Right cardiac atrium (tissue), 5 donors: ENCODE measurements around the gene ANKRD29. TPM values are rescaled to one million over a fixed set of nuclear protein-coding genes. Genes with fewer than 3 reads are reported as not detected.
A peak's percentile ranks its signal among the peaks of the same experiment; 100 is the strongest.
"Not testable (repeated sequence)": the region's sequence is repeated elsewhere in the genome, so short reads cannot be mapped to it uniquely, and the experiment has no call there.

Experiments
- ATAC-seq, 2 donors: fragments of 200-7000 bp; cut with Tn5 transposase; one replicate each; pipeline versions ENCODE4 v1.8.0 to v1.9.1; 2020; ENCODE audit warnings: moderate library complexity in 2 of 2, mild to moderate bottlenecking in 1 of 2
- DNase-seq, 3 donors: peaks; one replicate each; pipeline ENCODE4 v3.0.0-alpha.2; 2020
- H3K27ac ChIP-seq: one replicate; pipeline ENCODE4 v1.5.1; 2013; ENCODE audit warnings: mild to moderate bottlenecking, low read length, control low read depth, moderate library complexity
- H3K27me3 ChIP-seq: one replicate; pipeline ENCODE4 v1.6.1; 2013; ENCODE audit not compliant: control insufficient read depth, insufficient read depth
- H3K4me1 ChIP-seq: one replicate; pipeline ENCODE4 v1.6.1; 2013; ENCODE audit warnings: low read length; ENCODE audit not compliant: control insufficient read depth, insufficient read depth
- H3K4me3 ChIP-seq: one replicate; pipeline ENCODE4 v1.5.1; 2013; ENCODE audit warnings: low read length, control low read depth
- H3K9me3 ChIP-seq: one replicate; pipeline ENCODE4 v1.6.1; 2013; ENCODE audit warnings: low read length; ENCODE audit not compliant: control insufficient read depth
- WGBS: extraction: QIAGEN DNeasy Blood & Tissue Kit; methylation state at CpG from one replicate; pipeline ENCODE4 v1.1.7; 2013; 5-methylcytosine and 5-hydroxymethylcytosine counted together
- intact Hi-C, 4 donors: fragments of 100-400 bp; cut with DNase I; formaldehyde crosslinking; loops; one replicate each; pipeline versions ENCODE4 v1.11.0 to v1.14.0; 2022 to 2023
- polyA plus RNA-seq: library from polyadenylated mRNA; stranded (reverse); fragments of 200-250 nt; gene quantifications from one replicate; pipeline ENCODE4 v1.2.3, GENCODE V29; 2013
- total RNA-seq, 4 donors: library from RNA; stranded (reverse); fragmentation: NEBNext Ultra II Directional; extraction: Animal tissue kit (Norgen Biotek cat#: 25700); gene quantifications; one replicate each; pipeline ENCODE4 v1.2.1, GENCODE V29; 2021
- donor health status: healthy with polysubstance abuse.
- donor health status: DM: no; HTN: yes; CAD: no.
- donor health status: DM: no; HTN: no; CAD: no.
- donor health status: DM: no; HTN: yes; CAD: no; lungs with severe emphysema.
- donor health status: DM: yes; HTN: yes; CAD: no.

ANKRD29 gene
- total and polyA plus RNA-seq, 5 donors: 3.1 to 3.9 (median 3.4) TPM

DNA sequence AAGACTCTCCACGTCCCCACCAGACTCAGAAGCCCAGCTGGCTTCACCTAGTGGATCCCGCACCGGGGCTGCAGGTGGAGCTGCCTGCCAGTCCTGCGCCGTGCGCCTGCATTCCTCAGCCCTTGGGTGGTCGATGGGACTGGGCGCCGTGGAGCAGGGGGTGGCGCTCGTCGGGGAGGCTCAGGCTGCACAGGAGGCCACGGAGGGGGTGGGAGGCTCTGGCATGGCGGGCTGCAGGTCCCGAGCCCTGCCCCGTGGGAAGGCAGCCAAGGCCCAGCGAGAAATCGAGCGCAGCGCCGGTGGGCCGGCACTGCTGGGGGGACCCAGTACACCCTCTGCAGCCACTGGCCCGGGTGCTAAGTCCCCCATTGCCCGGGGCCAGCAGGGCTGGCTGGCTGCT, 85.2 kb downstream of the ANKRD29 start:
- H3K27me3 ChIP-seq, H3K9me3 ChIP-seq, H3K4me3 ChIP-seq, ATAC-seq, intact Hi-C loops, H3K27ac ChIP-seq, DNase-seq: not testable (repeated sequence)
- WGBS: 97% methylated on average over 24 of the region's 24 CpGs
- peaks cover 11% of the 10 kb centered on the region for H3K4me1 ChIP-seq

DNA sequence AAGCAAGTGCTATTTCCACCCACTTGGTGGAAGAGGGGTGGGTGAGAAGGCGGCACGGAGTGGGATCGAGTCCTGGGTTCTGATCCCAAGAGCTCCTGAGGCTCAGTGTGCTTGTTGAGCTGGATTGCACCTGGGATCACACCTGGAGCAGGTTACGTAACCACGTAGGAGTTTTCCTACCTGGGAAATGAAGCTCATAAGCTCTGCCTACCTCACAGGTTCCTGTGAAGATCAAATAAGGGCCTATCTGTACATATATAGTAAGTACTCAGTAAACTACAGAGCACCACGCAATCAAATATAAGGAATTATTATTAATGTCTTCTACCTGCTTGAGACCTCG, 87.4 kb downstream of the ANKRD29 start:
- no peaks in the 10 kb centered on the region for H3K9me3 ChIP-seq
- no peak overlapping the region for H3K27ac ChIP-seq
- H3K4me3 ChIP-seq: no peak overlapping the region
- no peak for DNase-seq
- H3K4me1 ChIP-seq: peaks cover 4% of the 10 kb centered on the region
- H3K27me3 ChIP-seq: no peaks in the 10 kb centered on the region
- intact Hi-C loops: no loop called here
- 96% methylated on average over 7 of the region's 7 CpGs for WGBS
- ATAC-seq: no peak

DNA sequence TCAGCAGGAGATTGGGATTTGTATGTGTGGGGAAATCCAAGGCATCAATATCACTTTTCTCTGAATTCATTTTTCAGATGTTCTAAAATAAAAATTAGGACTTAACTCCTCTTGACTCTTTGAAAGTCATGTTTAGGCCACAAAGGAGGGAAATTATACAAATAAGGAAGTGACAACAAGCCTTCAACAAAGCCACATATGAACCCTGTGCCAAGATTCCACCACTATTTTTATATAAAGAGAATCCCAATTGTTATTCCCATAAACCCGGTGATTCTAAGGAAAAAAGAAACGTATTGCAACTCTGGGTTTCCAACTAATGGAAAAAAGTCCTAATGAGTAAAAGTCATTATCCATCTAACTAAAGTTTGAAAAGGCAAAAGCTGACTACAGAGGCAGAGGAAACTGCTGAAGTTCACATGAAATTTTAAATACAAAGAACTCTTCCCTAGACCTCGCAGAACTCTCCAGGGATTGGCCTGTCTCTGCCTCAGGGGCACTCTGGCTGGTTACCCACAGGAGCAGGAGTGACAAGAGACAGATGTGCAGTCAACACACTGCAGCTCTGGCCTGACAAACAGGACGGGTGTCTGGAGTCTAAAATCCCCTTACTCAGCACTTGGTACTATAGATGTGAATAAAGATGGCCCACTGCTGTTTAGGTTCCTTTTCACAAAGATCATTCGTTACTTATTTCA, 88.0 kb downstream of the ANKRD29 start:
- ATAC-seq (no peak), DNase-seq (no peak)
- H3K4me1 ChIP-seq: peaks cover 4% of the 10 kb centered on the region
- no peaks in the 10 kb centered on the region for H3K9me3 ChIP-seq
- H3K27me3 ChIP-seq: no peaks in the 10 kb centered on the region
- H3K27ac ChIP-seq: no peak overlapping the region
- no peak overlapping the region for H3K4me3 ChIP-seq
- intact Hi-C loops: no loop called here
- WGBS: 45% methylated on average over 5 of the region's 5 CpGs

DNA sequence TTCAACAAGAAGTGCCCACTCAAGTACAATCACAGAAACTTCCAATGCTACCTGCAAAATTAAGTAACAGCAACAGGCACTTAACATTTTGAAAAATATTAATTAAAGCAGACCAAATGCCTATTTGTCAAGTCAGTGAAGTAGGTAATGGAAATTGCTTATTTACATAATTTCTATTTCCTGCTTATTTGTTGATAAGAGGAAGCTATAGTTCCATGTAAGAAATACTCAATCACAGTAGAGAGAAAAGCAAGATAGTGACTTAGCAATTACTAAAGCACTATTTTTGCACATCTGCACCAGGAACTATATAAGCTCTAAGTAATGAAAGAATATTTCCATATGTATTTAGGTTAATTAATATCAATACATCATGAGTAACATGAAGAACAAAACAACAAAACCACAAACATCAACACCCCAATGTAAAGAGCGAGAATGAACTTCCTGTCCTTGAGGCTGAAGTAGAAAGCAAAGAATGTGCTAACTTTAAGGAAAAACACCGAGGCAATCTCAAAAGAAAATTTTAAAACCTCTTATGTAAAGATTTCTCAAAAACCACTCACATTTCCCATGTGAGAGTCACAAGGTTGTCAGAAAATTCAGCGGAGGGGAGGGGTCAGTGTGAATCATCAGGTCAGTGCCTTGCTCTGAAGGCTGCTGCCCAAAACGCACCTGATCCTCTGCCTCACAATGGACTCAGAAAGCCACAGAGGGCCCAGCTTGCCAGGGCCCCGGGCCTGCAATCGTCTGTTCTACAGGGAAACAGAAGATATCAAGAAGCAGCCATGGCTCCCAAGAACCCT, 88.9 kb downstream of the ANKRD29 start:
- Histone ChIP-seq H3K9me3 (no peaks in the 10 kb centered on the region), H3K27ac (peak overlapping the region; percentile 17), H3K4me3 (no peak overlapping the region), H3K27me3 (no peaks in the 10 kb centered on the region), H3K4me1 (peaks cover 2% of the 10 kb centered on the region)
- no peak for DNase-seq
- intact Hi-C loops: no loop called here
- WGBS: 63% methylated on average over 6 of the region's 6 CpGs
- ATAC-seq: no peak

DNA sequence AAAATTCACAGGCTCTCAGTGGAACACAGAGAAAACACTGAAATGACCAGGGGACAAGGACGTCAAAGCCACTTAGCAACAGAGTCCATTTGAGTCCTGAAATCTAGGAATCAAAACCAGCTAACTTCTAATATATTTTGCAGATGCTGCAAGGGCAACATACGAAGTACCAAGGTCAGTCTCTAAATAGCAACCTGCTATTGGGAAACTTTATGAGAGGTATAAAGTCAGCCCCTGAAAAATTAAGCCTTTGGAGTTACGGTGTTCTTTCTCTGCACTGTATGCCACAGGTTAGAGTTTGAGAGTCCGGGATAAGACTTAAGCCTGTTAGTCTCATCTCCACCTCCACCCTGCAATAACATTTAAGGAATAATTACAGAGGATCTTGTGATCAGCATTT, 89.7 kb downstream of the ANKRD29 start:
- 72% methylated on average over 4 of the region's 4 CpGs for WGBS
- H3K27ac ChIP-seq: no peak overlapping the region

DNA sequence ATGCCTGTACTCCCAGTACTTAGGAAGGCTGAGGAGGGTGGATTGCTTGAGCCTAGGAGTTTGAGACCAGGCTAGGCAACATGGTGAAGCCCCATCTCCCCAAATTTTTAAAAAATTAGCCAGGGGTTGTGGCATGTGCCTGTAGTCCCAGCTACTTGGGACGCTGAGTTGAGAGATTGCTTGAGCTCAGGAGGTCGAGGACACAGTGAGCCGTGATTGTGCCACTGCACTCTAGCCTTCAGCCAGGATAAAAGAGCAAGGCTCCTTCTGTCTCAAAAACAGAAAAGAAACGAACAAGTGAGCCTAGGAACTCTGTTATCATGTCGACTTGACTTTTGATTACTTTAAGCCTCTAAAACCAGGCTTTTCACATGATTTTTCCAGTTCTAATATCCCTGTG, 90.1 kb downstream of the ANKRD29 start:
- Histone ChIP-seq H3K27me3 (no peaks in the 10 kb centered on the region), H3K9me3 (no peaks in the 10 kb centered on the region), H3K4me3 (no peak overlapping the region), H3K4me1 (peaks cover 1% of the 10 kb centered on the region), H3K27ac (peak overlapping the region; percentile 40)
- no peak for ATAC-seq
- DNase-seq: no peak
- 66% methylated on average over 5 of the region's 5 CpGs for WGBS
- intact Hi-C loops: no loop called here

More for the DNA sequence above, 89.7 kb downstream of the ANKRD29 start:
- DNase-seq (no peak), ATAC-seq (no peak)
- Histone ChIP-seq H3K27me3 (no peaks in the 10 kb centered on the region), H3K9me3 (no peaks in the 10 kb centered on the region), H3K4me1 (peaks cover 1% of the 10 kb centered on the region), H3K4me3 (no peak overlapping the region)
- intact Hi-C loops: no loop called here

DNA sequence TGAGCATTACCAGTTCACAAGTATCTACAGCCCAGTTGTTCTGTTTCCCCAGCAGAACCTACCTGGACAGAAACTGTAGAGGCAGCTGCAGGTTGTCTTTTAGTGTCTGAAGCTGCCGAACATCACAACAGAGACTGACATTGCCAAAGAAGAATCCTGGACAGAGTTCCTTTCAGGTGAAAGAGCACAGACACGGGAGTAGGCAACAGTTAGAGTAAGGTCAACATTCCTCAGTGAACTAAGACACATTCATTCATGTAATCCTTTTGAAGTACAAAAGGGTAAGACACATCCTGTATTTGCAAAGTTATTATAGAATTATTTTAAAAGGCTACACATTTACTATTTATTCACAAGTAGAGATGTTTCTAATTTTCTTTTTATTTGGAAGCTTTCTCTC, 90.7 kb downstream of the ANKRD29 start:
- peaks cover 1% of the 10 kb centered on the region for H3K4me1 ChIP-seq
- H3K9me3 ChIP-seq: no peaks in the 10 kb centered on the region
- no peak overlapping the region for H3K27ac ChIP-seq
- 70% methylated on average over 2 of the region's 2 CpGs for WGBS
- no peaks in the 10 kb centered on the region for H3K27me3 ChIP-seq
- ATAC-seq: no peak
- H3K4me3 ChIP-seq: no peak overlapping the region
- no peak for DNase-seq
- intact Hi-C loops: no loop called here

DNA sequence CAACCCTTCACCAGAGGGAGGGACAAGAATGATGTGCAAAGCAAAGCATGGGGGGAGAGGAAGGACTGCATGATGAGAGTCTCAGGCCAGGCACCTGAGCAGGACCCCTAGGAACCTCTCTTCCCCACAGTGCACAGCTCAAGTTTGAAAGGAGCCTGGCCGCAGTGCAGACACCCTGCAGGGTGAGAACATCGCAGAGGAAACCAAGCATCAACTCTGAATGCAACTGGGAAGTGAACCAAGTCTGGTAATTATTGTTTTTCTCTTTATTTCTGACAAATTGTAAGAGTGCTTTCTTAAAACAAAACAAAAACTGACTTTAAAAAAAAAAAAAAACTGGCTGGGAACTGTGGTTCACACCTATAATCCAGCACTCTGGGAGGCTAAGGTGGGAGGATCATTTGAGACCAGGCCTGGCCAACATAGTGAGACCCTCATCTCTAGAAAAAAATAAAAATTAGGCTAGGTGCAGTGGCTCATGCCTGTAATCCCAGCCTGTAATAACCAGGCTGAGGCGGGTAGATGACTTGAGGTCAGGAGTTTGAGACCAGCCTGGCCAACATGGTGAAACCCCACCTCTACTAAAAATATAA, 91.7 kb downstream of the ANKRD29 start:
- no peak for DNase-seq
- no peak overlapping the region for H3K27ac ChIP-seq
- peaks cover 1% of the 10 kb centered on the region for H3K4me1 ChIP-seq
- 79% methylated on average over 3 of the region's 3 CpGs for WGBS
- no peaks in the 10 kb centered on the region for H3K27me3 ChIP-seq
- ATAC-seq: no peak
- no peaks in the 10 kb centered on the region for H3K9me3 ChIP-seq
- intact Hi-C loops: no loop called here
- no peak overlapping the region for H3K4me3 ChIP-seq

DNA sequence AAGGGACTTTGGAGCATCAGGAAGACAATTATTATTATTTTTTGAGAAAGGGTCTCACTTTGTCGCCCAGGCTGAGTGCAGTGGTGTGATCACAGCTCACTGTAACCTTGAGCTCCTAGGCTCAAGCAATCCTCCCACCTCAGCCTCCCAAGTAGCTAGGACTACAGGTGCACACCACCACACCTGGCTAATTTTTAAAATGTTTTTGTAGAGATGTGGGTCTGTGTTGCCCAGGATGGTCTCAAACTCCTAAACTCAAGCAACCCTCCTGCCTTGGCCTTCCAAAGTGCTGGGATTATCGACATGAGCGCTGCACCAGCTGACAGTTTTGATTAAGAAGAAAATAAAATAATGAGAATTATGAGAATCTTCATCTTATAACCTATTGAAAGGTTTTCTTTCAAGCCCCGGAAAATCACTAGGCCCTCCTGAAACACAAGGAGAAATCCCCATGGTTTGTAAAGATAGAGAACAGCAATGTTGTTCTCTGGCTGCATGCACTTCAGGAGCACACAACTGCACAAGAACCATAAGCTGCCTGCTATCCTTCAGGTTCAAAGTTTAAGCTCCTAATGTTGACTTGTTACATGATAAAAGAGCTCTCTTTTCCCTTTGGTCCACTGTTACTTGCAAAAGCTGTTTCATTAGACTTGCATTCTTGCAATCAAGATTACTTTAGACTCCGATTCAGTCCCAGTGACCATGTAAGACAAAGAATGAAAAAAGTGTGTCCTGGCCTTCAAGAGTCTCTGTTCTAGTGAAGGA, 93.2 kb downstream of the ANKRD29 start:
- Histone ChIP-seq H3K27me3 (no peaks in the 10 kb centered on the region), H3K9me3 (no peaks in the 10 kb centered on the region), H3K4me1 (no peaks in the 10 kb centered on the region), H3K4me3 (no peak overlapping the region), H3K27ac (no peak overlapping the region)
- WGBS: 95% methylated on average over 5 of the region's 5 CpGs
- DNase-seq (no peak), ATAC-seq (no peak)
- intact Hi-C loops: no loop called here

DNA sequence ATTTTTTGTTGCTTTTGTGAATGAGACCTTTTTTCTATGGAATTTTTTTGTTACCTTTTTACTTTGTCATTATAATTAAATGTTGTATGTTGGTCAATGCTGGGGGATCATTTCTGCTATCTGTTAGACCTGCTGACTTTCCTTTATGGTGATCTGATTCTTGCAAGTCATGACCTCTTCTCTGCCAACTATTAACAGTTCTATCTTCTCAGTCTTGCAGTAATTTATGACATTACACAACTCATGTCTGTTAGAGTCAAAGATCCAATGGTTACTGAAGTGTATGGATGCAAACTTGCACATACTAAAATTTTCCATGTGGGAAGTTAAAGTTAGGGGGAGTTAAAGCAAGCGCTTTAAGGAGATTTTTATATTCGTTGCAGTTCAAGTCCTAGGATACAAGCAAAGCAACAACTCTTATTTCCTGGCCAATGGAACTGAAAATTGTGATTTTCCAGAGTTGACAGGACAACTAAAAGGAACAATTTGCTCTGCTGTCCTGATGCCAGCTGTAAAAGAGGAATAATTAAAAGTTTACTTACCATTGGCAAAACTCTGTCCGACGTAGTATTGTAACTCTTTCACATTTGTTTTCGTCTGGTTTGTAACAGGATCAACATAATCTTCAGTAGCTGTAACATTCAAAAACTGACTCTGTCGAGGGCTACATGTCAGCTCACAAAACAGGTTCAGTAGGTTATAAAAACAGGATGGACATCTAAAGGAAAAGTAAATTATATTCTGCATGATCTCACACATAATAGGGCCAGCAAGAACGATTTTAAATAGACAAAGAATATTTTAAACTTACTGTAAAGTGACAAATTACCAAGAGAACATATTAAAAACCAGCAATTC, 94.2 kb downstream of the ANKRD29 start:
- no peaks in the 10 kb centered on the region for H3K4me1 ChIP-seq
- intact Hi-C loops: no loop called here
- no peak for DNase-seq
- no peaks in the 10 kb centered on the region for H3K27me3 ChIP-seq
- no peaks in the 10 kb centered on the region for H3K9me3 ChIP-seq
- H3K4me3 ChIP-seq: no peak overlapping the region
- ATAC-seq: no peak
- H3K27ac ChIP-seq: no peak overlapping the region
- WGBS: 82% methylated on average over 7 of the region's 7 CpGs
